ENCODE results near the gene LFNG.

DNA sequence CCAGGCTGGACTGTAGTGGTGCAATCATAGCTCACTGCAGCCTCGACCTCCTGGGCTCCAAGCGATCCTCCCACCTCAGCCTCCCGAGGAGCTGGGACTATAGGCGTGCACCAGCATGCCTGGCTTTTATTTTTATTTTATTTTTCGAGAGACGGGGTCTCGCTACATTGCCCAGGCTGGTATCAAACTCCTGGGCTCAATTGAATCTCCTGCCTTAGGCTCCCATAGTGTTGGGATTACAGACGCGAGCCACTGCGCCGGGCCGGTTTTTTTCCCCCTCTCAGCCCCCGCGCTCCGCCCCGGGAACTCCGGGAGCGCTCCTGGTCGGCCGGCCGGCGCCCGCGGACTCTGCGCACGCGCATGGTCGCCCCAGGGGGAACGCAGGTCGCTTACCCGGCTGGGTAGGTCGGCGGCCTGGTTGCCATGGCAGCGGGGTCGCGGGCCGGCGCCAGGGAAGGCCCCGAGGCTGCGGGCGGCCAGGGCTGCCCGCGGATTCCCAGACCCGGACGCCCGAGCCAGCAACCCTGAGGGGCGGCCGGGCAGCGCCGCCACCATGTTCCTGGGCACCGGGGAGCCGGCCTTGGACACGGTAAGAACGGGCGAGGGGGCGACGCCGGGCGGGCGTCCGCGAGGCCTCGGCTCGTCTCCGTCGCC lies 39.2 kb downstream of the LFNG start, which contains the start of gene IQCE:
- TF ChIP-seq, protein P1, sequence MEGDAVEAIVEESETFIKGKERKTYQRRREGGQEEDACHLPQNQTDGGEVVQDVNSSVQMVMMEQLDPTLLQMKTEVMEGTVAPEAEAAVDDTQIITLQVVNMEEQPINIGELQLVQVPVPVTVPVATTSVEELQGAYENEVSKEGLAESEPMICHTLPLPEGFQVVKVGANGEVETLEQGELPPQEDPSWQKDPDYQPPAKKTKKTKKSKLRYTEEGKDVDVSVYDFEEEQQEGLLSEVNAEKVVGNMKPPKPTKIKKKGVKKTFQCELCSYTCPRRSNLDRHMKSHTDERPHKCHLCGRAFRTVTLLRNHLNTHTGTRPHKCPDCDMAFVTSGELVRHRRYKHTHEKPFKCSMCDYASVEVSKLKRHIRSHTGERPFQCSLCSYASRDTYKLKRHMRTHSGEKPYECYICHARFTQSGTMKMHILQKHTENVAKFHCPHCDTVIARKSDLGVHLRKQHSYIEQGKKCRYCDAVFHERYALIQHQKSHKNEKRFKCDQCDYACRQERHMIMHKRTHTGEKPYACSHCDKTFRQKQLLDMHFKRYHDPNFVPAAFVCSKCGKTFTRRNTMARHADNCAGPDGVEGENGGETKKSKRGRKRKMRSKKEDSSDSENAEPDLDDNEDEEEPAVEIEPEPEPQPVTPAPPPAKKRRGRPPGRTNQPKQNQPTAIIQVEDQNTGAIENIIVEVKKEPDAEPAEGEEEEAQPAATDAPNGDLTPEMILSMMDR (conservative IDR thresholded peaks at IDR 0.05) = no peak
- no peak for TF ChIP-seq EZH2 (IDR thresholded peaks at IDR 0.05; ENCODE audit: low read depth)
